ENCODE data around the gene ARMC2.

DNA sequence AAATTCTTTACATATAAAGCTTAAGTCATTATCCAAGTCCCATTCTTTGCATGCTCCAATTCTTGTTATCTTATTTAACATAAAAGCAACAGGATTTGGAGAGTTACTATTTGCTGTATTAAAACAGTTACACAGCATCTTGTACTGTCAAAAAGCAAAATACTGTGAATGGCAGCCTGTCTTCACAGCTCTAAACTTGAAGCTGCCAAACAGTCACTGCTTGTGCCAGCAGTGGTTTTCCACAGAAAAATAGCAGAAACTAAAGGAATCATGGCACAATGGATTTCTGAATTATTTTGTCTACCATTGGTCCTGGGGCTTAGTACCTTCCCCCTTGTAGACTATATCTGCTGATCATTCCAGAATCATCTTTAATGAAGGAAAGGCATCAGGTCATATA lies 138.9 kb downstream of the ARMC2 start:
- TF ChIP-seq CTCF (IDR thresholded peaks at IDR 0.05; ENCODE audit: insufficient read depth, low read length, poor library complexity, severe bottlenecking) (no peak), EZH2phosphoT487 (conservative IDR thresholded peaks at IDR 0.05; ENCODE audit: low read length) (no peak)
